GM13976 (cell line): ENCODE results near the gene PIGO.
A peak's percentile ranks its signal among the peaks of the same experiment; 100 is the strongest.

Experiments
- DNase-seq: peaks from one replicate; pipeline ENCODE4 v3.0.0; 2012; ENCODE audit warnings: low spot score
- in situ Hi-C: fragments of 300-500 bp; cut with MboI; formaldehyde crosslinking; loops from one replicate; pipeline ENCODE4 v1.12.0; 2022; ENCODE audit warnings: low sequenced_read_pairs, mixed read lengths, inconsistent platforms; ENCODE audit not compliant: unreplicated experiment
- TF ChIP-seq, protein P1 (sequence below): IDR thresholded peaks from 2 replicates; pipeline ENCODE4 v1.5.1; 2012; ENCODE audit warnings: borderline replicate concordance, mild to moderate bottlenecking; ENCODE audit not compliant: insufficient read depth; ENCODE audit errors: extremely low read depth, missing control alignments, control extremely low read depth

PIGO gene

DNA sequence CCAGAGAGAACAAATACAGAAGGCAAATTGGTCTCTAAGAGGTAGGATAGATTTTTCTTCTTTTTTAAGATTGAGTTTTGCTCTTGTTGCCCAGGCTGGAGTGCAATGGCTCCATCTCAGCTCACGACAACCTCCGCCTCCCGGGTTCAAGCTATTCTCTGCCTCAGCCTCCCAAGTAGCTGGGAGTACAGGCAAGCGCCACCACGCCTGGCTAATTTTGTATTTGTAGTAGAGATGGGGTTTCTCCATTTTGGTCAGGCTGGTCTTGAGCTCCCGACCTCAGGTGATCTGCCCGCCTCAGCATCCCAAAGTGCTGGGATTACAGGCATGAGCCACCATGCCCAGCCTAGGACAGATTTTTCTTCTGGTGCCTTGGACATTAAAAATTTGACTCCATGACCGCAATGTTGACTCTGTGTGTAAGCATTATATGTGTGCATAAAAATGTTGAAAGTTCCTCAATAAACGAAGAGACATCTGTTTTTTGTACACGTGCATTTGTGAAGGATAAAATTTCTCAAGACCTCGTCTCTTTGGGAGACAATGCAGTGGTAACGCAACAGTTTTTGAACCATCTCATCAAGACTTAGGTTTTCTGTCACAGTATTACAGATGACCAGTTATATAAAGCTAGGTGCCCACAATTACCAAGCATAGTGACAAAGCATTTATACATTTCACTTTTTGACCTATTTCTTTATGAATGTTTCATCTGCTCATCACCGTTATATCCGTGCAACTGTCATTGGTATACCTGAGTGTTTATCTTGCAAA lies 41.3 kb downstream of the PIGO start:
- no peak for DNase-seq
- TF ChIP-seq, protein P1, sequence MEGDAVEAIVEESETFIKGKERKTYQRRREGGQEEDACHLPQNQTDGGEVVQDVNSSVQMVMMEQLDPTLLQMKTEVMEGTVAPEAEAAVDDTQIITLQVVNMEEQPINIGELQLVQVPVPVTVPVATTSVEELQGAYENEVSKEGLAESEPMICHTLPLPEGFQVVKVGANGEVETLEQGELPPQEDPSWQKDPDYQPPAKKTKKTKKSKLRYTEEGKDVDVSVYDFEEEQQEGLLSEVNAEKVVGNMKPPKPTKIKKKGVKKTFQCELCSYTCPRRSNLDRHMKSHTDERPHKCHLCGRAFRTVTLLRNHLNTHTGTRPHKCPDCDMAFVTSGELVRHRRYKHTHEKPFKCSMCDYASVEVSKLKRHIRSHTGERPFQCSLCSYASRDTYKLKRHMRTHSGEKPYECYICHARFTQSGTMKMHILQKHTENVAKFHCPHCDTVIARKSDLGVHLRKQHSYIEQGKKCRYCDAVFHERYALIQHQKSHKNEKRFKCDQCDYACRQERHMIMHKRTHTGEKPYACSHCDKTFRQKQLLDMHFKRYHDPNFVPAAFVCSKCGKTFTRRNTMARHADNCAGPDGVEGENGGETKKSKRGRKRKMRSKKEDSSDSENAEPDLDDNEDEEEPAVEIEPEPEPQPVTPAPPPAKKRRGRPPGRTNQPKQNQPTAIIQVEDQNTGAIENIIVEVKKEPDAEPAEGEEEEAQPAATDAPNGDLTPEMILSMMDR = no peak
- in situ Hi-C loops = no loop called here

DNA sequence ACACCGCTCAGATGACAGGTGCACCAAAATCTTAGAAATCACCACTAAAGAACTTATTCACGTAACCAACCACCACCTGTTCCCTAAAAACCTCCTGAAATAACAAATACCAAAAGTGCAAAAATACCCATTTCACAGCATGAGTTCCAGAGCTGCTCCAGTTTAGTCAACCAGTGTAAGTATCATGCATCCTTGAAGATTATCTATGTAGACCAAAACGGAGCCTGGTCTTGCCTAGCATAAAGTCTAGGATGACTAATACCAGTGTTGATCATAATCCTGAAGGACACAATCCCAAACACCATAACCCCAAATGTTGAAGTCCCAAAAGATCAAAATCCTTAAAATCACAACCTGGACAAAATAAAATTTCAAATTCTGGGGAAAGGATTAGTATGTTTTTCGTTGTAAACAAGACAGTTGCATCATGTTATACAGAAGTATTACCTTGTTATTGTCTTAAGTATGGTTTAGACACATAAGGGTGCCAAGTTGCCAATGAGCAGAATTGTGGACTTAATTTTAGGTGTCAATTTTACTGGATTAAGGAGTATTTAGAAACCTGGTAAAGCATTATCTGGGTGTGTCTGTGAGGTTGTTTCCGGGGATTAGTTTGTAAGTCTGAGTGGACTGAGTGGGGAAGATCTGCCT lies 42.1 kb downstream of the PIGO start:
- in situ Hi-C loops = no loop called here
- no peak for DNase-seq
- TF ChIP-seq, protein P1 = no peak

DNA sequence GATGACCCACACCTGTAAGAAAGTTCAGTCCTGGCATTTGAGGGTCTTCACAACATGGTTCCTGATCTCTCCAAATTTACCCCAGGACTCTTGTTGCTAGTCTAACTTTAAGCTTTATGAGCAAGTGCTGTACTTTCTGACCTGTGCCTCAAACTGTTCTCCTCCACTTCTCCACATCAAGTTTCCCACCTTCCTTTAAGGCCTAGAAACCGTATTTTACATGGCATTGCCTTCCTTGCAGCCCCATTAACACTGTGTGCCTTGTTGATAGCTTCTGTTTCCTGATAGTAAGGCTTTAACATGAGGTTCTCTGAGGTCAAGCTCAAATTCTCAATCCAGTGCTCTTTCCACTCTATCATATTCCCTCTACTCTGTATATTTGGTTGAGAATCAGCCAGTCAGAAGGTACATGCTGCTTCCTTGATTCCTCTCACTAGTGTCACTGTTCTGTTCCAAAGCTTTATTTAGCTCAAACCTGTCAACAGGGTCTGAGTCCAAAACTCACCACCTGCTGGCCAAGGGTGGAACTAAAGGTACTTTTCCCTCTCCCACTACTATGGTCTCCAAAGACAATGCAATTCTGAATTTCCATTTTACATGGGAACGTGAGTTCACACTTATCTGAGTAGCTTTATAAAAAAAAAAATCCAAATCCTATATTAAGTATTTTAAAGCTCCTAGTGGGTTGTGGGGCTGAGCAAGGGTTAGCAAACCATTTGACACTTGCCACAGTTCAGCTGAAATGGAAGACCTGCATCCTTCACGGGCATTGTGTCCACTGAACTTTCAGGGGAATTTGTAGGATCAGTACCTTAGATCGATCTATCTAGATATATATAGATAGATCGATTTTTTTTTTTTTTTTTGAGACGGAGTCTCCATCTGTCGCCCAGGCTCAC lies 45.1 kb downstream of the PIGO start:
- TF ChIP-seq, protein P1 = peak; percentile 33
- DNase-seq = peak; percentile 63
- in situ Hi-C loops = no loop called here

DNA sequence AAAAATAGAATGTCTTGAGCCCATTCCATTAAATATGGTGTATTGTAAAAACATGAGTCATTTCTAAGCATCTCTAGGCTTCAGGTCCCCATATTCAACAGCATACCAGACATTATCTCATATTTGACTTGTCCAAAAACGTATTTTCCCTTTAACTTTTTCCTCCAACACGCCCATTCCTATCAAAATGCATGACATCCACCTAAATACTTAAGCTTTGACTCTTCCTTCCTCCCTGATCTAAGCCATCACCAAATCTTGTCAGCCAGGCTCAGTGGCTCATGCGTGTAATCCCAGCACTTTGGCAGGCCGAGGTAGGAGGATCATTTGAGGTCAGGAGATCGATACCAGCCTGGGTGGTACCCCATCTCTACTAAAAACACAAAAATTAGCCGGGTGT lies 47.9 kb downstream of the PIGO start:
- TF ChIP-seq, protein P1 = no peak
- in situ Hi-C loops = loop anchor here (10.0 kb wide), 1 partner anchor 144 kb away; no protein-coding TSS in a partner anchor
- no peak for DNase-seq

DNA sequence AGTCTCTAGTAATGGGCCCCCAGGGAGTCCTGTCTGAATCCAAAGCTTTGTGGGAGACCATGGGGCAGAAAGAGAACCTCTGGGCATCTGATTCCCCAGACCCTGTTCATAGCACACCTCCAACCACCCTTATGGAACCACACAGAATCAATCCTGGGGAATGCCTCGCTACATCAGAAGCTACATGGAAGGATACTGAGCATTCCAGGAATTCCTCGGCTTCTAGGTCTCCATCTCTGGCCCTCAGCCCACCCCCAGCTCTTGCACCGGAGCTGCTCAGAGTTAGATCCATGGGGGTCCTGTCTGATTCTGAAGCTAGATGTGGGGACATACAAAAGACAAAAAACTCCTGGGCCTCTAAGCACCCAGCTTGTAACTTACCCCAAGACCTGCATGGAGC lies 52.3 kb downstream of the PIGO start:
- no peak for DNase-seq
- in situ Hi-C loops = loop anchor here (10.0 kb wide), 1 partner anchor 139 kb away; no protein-coding TSS in a partner anchor
- TF ChIP-seq, protein P1 = no peak

DNA sequence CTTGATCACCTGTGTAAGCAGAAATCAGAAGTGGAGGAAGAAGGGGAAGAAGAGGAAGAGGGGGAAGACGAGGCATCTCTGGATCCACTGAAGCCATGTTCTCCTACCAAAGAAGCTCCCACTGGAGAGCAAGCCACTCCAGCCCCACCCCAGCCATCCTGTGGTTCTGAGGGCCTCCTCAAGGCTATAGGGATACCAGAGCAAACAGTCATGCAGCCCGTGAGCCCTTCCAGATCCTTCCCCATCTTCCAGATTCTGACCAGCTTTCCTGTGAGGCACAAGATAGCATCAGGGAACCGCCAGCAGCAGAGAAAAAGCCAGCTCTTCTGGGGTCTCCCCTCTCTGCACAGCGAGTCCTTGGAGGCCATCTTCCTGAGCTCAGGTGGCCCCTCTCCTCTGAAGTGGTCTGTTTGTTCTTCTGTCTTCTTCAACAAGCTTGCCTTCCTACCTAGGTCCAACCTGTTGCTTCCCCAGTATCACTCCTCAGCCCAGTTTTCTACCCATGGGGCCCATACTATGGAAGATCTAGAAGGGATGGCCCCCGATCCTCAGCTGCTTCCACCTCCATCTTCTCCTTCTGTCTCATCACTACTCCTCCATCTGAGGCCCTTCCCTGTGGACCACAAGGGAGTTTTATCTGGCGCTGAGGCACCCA lies 53.4 kb downstream of the PIGO start:
- no peak for DNase-seq
- in situ Hi-C loops = loop anchor here (10.0 kb wide), 1 partner anchor 138 kb away; no protein-coding TSS in a partner anchor
- TF ChIP-seq, protein P1 = no peak
